HG03135 (cell line): Measurements from ENCODE around the gene HES2.
"Not testable (repeated sequence)": the region's sequence is repeated elsewhere in the genome, so short reads cannot be mapped to it uniquely, and the experiment has no call there.

Experiments
- ATAC-seq: cut with Tn5 transposase; IDR thresholded peaks from one replicate; pipeline ENCODE4 v1.9.1; 2021; ENCODE audit warnings: mild to moderate bottlenecking, moderate library complexity; ENCODE audit not compliant: unreplicated experiment

HES2 gene

DNA sequence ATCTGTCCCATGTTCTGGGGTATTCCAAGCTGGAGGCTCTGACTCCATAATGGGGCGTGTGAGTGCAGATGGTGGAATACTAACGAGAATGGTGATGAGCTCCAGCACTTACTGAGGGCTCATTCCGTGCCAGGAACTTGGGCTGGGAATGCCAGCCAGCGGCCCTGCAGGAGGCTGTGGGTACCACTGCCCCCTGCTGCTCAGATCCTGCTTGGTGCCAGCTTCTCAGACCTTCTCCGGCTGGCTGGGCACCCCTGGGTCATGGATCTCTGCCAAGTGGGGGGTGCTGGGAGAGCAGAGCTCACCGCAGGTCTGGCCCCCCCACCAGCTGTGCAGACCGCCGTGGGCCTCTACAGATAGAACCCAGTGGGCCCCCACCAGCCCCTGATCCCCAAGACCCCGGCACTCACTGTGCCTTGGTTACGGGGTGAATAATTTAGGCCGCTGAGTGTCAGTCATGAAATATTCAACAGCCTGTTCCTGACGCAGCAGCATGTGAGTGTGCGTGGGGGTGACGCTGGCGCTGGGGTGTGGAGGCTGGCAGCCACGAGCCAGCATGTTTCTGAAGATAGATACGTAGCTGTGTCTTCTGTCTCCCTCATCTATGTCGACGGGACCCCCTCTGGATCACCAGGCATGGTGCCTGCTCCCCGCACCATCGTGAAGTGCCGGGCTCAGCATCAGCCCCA lies 17.4 kb upstream of the HES2 start:
- not testable (repeated sequence) for ATAC-seq

DNA sequence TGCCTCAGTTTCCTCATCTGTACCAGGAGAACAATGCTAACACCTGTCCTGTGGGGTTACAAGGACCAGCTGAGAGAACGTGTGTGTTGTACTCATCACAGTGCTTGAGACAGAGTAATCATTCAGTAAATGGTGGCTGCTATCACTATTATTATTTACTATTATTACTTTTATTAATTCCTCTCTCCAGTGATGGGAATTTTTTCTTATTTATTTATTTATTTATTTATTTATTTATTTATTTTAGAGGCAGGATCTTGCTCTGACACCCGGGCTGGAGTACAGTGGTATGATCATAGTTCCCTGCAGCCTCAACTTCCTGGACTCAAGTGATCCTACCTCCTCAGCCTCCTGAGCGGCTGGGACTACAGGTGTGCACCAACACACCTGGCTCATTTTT lies 16.6 kb upstream of the HES2 start:
- ATAC-seq: not testable (repeated sequence)

DNA sequence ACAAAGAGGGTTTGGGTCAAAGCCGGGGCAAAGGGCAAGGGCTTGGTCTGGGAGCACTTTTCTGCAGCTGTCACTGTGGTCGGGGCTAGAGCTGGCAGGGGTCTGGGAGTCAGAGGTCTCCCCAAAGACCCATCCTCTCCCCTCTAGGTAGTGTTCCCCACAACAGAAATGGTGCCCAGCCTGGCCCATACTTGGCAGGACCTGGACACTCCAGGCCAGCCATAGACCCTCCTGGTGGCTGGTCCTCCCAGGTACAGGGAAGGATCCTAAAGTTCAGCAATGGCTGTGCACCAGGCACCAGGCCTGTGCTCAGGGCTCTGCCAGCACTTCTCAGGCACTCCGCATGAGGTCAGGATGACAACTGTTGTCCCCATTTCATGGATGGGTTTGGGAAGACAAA lies 15.8 kb upstream of the HES2 start:
- ATAC-seq: no peak

DNA sequence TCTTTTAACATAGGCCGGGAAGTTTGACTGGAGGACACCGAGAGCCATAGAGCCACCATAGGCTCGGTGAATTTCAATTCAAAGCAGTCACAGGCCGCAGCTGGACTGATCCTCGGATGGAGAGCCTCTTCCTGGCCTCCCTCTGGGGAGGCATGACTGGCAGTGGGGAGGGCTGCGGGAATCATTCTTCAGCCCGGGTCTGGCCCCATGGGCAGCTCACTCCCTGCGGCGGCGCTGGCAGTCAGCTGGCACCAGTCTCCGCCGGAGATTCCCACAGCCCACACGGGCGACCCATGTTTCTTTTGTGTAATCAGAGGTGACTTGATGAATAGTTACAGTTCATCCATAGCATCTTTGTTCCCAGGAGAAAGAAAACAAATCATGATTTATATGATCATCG lies 15.4 kb upstream of the HES2 start:
- no peak for ATAC-seq

DNA sequence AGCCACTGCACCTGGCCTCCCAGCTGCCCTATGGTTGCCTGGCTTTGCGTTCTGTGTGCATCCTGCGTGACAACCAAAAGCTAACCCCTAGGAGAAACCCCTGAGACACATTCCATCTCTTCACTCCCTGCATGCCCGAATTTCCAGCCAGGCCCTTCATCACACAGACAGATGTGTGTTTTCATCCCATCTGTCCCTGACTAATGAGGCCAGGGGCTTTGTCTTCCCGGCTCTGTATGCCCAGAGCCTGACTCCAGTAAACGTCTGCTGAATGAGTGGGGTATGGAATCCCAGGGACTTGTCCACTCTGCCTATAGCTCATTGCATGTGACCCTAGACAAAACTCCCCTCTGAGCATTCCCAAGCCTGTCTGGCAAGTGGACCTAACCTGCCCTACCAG lies 14.5 kb upstream of the HES2 start:
- ATAC-seq: no peak

DNA sequence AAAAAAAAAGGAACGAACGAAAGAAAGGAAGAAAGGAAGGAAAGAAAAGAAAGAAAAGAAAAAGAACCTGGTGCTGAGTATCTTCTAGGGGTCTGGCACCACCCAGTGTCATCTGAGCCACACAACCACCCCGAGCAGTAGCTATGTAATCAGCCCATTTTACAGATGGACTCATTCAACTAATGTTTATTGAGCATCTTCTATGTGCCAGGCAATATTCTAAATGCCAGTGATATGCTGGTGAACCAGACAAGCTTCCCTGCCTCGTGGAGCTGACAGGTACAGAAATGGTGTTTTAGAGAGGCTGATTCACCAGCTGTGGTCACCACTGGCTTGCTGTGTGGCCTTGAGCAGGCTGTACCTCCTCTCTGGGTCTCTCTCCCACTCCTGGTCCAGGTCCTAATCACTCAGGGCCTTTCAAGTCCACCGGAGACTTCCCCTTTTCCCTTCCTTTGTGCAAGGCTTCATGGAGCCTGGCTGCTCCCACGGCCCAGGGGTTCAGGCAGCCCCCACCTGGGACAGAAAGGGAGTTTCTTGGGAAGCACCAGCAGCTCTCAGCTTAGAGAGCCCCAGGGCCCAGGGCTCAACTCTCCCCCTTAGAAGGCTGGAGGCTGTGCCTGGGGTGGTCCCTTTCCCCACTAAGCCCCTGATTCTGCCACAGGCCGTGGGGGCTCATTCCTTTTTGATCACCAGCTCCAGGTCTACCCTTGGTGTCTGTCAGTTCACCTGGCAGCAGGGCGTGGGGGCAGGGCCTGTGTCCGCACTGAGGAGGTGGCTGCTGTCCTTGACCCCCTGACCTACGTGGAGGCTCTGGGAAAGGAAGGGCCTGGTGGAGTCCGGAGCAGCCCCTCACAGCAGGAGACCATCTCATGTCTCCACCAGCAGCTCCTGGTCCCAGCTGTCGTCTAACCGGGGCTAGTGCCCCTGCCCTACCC lies 12.2 kb upstream of the HES2 start:
- not testable (repeated sequence) for ATAC-seq

DNA sequence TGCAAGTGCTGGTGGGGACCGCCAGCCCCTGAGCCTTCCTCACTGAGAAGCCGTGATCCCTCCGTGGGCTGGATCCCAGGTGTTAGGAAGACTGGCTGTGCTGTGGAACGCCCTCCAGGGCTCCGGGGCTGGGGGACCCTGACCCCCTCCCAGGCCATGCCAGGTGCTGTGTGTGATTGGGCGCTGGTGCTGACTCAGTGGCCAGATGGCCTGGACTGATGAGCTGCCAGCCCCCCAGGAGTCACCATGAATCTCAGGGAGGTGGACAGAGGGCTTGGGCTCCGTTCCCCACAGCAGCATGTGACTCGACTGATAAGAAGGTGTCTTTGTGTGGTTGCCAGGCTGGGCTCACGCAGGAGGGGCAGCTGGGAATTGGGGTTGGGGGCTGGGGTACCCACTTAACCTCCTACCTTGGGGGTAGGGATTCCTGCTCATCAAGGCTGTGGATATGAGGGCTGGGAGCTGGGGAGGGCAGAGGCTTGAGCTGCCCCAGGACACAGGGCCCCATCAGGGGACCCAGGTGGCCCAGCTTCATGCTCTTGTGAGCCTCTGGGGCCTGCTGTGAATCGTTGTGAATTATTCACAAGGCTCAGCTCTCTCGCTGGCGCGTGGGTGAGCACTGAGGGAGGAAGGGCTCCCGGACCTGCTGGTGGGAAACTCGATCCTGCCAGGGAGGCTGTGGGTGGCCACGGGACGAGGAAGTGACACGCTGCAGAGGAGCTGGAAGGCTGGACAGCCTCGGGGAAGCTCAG lies 10.1 kb upstream of the HES2 start:
- ATAC-seq: not testable (repeated sequence)

DNA sequence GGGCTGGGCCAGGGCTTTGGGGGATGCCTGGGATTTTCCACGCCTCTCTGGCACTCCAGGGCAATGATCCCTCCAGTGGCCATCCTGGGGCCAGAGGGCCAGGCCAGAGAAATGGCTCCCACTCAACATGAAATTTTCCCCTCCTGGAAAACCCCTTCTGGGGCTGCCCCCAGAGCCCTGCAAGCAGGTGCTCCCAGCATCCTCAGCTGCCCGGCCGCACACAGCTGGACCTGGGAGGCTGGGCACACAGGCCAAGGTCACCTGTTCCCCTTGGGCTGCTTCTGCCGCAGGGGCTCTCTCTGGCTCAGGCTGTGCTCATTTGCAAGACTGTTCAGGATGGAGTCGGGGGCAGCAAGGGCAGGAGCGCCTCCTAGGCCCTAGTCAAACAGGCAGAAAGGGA lies 8.7 kb upstream of the HES2 start:
- ATAC-seq: not testable (repeated sequence)

DNA sequence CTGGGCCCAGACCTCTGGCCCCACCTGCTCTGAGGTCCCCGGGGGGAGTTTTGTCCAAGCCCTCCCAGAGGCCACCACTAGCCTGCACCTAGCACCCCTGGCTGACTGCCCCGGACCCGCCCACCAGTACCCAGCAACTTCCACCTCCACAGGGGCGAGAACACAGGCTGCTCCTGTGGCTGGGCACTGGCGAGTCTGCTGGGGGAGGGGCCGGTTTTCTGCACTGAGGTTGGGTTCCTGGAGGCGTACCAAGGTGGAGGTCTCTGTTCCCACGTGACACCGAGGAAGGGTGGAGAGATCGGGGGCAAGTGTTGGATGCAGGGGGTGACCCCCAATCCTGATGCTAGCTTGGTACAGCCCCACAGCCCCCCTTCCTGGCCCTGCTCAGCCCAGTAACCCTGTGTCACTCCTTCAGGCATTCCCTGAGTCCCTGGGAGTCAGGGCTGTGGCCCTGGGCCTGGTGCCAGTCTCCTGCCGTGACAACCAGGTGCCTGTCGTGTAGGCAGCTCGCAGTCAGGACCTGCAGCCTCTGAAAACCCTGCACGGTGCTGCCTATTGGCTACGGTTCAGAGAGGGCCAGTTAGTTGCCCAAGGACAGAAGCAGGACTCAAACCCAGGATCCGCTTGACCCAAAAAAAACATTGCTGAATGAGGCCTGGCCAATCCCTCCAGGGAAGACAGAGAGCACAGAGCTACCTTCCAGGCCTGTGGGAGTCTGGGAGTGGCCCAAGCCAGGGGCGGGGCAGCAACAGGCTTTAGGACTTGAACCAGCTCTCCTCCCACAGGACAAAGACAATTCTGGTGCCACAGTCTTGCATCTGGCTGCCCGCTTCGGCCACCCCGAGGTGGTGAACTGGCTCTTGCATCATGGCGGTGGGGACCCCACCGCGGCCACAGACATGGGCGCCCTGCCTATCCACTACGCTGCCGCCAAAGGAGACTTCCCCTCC lies 8.0 kb upstream of the HES2 start:
- no peak for ATAC-seq

DNA sequence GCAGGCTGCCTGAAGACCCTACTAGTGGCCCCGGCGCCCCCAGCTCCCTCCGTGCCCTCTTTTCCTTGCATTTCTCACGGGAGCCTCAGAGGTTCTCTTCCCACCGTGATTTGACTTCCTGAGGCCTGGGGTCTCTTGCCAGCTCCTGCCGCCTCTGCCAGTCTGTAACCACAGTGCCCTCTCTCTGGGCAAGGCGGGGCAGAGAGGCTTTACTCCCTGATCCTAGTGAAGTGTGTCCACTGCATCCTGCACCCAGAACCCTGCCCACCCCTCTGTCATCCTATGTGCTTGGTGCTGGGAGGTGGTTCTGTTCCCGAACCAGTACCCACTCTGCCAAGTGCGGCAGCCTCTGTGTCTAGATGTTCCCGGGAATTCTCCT lies 7.2 kb upstream of the HES2 start:
- ATAC-seq: no peak

DNA sequence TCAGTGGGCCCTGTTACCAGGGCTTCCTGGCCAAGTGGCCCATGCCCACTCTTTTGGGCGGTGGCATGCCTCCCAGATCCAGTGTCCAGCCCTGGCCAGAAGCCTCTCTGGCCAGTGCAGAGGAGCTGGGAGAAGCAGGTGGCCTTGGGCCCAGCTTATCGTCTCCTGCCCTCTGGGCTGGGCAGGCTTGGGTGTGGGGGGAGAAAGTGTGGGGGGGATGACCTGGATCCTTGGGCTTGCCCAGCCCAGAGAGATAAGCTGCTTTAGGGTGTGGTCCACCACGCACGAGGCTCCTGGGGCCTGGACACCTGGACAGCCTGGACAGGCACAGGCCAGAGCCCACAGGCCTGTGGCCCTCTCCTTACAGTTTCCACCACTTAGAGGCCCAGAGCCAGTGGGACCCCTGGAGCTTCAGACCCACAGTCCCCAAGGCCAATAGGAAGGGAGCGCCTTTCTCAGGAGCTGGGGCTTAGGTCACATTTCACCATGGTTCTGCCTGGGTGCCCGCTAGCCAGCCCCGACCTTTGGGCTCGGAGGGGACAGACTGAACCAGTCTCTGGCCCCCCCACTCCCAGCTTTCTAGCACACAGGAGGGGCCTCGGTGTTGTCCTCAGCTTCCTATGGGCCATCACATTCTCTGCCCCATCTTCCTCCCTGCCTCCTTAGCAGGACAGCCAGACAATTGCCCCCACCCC lies 6.7 kb upstream of the HES2 start:
- ATAC-seq: no peak

DNA sequence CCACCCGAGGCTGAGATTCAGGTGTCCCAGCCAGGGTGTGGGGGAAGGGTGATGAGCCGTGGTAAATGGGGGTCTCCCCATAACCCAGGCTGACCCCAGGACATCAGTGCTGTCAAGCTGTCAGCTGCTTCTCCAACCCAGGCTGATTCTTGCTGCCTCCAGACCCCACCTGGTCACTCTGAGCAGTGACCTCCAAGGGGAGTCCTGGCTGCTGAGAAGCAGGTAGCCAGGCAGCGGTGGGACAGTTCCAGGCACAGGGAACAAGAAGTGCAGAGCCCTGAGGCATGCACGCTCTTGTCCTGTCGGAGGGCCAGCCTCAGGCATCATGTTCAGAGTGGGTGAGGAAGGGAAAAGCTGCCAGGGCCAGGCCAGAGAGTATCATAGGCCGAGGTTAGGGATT lies 5.9 kb upstream of the HES2 start:
- no peak for ATAC-seq

DNA sequence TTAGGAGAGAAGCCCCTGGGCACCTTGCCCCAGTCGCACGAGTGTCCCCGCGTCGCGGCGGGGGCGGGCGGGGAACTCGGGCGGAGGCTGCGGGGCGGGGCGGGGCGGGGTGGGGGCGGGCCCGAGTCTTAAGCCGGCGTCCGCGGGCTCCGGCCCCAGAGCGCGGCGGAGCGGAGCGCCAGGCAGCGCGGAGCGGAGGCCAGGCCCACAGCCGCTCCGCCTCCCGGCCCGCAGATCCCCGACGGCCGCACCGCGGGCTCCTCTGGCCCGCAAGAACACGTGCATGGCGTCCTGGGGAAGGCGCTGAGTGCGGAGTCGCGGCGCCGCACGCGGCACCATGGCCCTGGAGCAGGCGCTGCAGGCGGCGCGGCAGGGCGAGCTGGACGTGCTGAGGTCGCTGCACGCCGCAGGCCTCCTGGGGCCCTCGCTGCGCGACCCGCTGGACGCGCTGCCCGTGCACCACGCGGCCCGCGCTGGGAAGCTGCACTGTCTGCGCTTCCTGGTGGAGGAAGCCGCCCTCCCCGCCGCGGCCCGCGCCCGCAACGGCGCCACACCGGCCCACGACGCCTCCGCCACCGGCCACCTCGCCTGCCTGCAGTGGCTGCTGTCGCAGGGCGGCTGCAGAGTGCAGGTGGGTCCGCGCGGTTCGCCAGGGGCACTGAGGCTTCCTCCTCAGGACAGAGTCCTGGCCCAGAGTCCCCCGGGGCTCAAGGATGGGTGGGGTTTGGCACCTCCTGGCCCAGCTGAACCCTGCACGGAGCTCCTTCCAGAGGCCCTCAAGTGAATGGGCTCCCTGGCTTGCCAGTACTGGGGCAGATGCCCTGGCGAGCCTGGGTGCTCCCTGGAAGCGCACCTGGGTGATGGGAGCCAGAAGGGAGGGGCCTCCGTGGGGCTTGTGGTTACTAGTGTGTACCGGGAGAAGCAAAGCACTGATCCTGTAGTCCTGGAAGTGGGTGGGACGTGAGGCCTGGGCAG lies 5.2 kb upstream of the HES2 start, which contains the start of gene ESPN:
TSS of gene ESPN (plus strand) at position 158 of the 975 bp plus-strand sequence. CDS start at position 338, 180 bp downstream.
- no peak for ATAC-seq

DNA sequence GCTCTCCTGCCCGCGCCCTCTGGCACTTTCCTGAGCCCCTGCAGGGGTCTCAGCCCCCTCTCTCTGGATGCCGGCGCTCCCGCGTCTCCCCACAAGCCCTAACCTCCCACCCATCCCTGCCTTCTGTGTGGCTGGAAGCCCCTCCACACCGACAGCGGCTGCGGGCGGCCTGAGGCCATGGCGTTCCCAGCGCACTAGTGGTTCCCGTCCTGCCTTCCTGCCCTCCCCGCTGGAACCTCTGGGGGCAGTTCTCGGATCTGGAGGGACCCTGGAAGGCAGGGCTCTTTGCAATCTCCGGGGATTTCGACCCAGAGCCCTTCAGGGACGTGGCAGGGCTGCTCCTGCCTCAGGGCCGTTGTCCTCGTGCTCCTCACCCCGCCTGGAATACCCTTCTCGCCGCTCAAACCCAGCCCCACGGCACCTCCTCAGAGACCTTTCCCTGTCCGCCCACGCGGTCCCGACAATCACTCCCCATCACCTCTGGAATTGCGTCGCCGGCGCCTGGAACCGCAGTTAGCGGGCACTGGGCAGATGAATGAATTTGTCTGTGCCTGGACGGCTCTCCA lies 4.4 kb upstream of the HES2 start:
- no peak for ATAC-seq

DNA sequence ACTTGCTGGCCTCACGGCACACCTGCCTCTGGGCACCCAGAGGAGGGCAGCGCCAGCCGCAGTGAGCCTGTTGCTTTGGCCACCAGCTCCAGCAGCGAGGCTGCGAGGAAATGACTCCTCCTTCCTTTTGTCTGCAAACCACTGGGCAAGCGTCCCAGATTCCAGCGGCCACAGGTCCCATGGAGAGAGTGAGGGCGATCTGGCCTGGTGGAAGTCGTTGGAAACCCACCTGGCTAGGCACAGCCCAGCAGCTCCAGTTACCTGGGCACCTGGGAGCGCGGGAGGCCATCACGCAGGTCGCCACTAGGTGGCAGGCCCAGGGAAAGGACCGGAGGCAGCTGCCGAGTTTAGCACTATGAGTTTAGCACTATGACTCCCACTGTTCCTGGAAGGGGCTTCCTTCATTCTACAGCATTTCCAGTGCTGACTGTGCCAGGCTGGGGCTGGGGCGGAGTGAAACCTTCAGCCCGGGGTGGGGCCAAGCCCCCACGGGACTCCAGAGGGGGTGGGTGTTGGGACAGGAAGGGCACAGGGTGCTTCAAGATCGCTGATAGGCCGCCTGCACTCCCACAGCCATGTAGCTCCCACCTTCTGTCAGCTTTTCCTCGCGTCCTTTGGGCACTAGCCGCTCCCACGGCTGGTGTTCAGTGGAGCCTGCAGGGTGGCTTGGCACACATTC lies 3.7 kb upstream of the HES2 start:
- ATAC-seq: no peak

DNA sequence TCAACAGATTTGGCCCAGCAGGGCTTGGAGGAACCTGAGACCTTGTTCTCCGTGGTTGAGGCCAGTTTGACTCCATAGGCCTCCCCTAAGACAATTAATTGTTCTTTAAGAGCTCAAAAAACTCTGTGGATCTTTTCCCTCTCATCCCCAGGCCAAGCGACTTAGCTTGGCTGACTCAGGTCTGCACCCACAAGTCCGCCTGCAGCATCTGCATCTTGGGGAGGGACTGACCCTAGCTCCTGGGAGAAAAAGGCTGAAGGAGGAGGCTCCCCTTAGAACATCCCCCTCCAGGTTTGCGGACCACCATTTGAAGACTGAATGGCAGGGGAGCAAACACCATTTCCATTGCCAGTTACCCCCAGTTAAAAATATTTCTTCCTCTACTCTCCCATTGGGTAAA lies 1.5 kb upstream of the HES2 start:
- no peak for ATAC-seq

DNA sequence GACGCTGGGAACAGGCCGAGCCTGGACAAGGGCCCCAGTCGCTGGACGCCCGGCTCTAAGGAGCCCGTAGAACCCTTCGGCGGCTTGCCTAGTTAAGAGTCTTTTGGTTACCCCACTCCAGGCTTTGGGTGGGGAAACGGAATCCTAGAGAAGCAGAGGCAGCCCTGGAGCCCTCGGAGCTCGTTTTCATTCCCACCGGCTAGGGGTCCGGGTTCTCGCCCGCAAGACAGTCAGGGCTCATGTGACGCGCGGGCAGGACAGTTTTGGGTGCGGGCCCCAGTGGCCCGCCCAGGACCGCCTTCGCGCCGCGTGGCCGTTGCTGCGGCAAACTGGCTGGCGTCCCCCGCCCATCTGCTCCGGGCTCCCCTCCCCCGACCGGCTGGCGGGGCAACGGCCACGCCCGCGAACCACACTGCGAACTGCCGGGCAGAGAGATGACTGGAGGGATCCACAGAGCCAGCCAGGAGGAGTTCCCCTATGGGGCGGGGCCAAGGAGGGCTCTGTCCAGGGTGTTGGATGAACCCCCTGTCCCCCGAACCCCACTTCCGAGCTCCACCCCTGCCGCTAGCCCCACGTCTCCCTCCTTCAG lies 829 bp upstream of the HES2 start:
- no peak for ATAC-seq
